Stimulated activated CD8-positive, alpha-beta memory T cell treated with anti-CD3 and anti-CD28 coated beads, Interleukin-15, amount 100 ng/mL, for 1 hour (primary cell): Measurements from ENCODE around the gene PDE4B.

Source experiments
- DNase-seq: peaks from one replicate; pipeline ENCODE4 v3.0.0-alpha.2; 2020; ENCODE audit warnings: low read depth

Gene PDE4B

DNA sequence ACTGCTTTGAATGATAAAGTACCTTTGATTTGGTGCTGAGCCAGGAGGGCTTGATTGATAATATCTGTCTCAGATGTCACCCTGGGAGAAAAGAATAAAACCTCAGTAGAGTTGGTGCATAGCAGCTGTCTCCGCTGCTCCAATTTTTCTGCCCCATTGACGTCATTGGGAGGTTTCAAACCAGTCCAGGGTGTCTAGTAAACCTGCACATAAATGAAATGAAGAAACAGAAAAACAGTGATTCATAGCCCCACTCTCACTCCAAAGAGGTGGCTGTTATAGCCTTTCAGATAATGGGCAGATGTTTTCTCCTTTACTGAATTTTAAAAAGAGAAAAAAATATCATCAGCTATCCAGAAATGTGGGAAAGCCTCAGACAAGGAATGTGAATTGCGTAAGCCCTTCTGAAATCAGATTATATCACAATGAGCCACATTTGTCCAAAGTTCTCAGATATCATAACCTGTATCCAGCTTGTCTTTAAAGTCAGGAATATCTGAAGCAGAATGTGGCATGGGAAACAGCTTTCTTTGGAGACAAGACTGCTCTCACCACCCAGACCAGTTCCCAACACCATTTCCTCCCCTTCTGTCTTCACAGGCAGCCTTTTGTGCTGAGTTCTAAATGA is 390.0 kb downstream of the PDE4B start:
- no peak for DNase-seq

DNA sequence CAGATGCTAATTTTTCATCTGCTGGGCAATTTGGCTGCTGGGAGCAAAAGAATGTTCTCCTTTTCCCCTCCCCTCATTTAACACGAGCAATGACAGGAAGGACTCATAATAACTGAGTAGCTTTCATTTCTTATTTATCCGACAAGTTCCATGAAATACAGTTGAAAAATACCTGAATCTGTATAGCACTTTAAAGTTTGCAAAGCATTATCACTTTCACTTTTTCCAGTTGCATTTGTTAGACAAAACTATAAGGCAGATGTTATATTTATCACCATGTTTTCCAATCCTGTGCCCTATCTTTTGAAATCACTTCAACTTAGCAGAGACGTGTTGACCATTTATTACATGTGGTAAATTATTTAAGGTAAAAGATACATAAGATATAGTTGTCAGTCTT is 390.7 kb downstream of the PDE4B start:
- DNase-seq, result no peak

DNA sequence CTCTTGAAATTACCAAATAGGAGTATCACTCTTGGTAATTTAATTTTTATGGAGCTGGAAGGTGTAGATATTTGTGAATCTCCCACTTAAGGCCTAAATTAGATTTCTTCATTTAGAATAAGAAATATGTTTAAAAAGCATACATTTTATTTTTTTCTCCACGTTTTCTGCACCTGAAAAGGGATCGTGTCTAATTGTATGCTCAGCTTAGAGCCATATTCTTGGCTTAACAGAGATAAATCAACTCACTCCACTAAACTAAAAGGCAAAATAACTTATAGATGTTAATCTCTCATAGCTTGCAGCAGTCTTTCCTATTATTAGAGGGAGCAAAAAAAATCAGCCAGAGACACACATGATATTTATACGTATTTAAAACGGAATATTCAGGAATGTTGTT is 404.4 kb downstream of the PDE4B start:
- DNase-seq, result no peak

DNA sequence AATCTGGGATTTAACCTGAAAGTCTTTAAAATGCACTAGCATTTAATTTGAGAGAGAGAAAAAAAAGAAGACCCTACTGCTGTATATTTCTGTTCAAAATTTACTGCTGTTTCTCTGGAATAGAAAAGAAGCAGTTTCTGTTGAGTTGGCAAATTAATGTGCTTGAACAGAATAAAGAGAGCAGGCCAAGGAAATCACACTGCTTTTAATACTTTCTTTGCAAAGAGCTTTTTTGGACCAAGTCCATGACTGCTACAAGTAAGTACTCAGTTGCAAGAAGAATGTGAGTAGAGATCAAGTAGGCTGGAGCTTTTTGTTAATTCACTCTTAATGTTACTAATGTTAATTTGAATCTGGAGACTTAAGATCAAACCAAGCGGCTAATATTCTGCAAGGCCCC is 405.1 kb downstream of the PDE4B start:
- DNase-seq, result no peak

DNA sequence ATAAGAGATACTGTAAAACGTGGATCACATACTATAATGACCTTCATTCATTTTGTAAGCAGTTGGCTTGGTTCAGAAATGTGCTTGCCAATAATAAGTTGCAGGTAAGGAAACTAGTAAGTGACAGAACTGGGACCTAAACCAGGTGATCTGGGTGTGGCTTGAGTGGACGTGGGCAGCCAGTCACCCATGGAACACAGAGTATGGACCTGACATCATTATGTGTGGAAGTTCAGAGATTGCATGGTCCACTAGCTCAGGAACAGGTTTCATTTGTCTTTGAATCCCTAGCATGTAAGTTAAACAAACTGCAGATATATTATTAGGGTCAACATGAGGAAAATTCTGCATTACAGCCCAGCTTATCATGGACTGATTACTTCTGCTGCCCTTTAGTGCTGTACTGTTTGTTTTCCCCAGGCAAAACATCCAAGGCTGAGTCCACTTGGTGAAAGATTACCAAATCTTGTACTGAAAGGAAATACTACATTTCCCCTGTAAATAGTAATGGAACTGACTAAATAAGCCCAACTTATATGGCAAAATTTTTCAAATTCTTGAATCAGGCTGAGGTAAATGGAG is 414.0 kb downstream of the PDE4B start:
- DNase-seq, result no peak

DNA sequence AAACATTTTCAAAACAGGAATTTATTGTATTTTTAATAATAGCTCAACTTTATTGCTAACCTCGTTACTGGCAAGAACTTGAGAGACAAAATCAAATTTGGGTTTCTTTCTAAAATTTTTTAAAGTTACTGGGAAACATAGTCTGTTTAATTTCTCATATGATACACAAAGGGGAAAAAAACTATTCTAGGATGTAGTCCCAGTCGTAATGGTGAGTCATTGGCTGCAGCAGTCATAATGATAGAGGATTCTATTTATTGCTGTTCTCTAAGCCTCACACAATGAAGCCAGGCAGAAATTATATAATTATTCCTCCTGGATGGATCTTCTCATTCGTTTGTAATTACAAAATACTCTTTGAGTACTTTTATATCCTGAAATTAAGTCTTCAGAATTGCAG is 414.8 kb downstream of the PDE4B start:
- no peak for DNase-seq

DNA sequence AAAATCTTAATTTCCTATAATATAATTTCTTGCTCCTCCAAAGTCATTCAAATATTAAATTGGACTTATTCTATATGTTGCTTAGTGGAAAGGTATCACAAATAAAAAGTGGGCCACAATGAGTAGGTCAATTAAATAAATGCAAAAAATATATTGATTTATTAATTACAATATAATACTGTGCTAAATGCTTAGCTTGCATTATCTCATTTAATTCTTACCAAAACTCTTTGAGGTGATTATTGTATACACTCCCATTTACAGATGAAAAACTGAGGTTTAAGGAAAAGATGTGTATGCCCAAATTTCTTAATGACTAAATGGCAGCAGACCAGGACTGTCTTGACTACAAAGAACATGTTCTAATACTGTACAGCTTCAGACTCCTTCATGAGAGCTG is 415.9 kb downstream of the PDE4B start:
- DNase-seq, result no peak

DNA sequence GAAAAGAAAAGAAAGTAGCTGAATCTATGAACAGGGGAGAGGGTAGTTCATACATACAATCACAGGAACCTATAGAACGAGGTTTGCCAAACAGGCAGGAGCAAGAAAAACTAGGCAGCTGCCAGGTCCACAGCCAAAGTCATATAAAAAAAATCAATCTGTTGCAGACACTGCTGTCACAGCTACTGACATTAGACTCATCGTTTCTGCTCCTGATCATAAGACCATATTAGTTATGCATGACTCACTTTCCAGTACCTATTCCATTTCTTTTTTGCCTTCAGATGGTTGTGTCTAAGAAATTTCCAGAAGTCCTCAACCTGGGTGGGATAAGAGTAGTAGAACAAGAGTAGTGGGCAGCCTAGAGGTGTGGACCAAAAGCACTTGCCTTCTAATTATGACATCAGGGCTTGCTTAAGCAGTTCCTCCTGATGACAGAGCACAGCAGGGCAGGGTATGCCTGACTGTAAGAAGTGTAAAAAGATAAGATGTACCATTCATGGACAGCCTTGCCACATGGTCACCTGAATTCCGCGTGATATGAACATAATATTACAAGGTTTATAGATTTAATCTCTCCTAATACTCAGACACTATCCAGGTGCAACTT is 418.0 kb downstream of the PDE4B start:
- DNase-seq, result no peak

DNA sequence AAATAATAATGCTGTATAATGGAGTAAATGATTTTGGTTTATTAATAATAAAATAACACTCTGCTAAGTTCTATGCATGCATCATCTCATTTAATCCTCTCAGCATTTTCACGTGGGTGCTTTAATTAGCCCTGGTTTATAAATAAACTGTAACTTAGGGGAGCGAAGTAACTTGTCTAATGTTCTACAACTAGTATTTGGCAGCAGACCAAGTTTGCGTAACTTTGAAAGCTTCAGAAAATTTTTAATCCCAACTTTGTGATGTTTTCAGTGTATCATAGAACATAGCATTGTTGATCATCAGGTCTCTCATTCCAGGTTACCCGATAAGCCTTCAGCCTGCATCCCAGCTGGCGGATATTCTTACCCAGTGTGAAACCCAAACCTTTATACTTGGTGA is 418.8 kb downstream of the PDE4B start:
- no peak for DNase-seq

DNA sequence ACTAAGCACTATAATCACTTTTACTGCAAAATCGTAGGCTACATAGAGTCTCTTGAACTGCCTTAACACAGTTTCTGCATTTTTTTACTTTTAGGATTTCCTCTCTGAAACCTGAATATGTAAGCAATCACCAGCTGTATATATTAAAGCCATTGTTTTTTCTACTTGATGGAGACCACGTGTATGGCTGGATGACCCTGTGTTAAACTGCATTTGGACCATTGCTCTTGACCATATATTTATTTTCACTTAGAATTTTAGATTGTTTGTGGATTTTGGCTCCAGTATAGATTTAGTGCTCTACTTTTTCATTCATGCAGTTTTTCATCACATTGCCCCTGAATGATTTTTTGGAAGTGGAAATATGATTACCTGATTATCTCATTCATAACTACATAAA is 420.8 kb downstream of the PDE4B start:
- DNase-seq, result no peak

DNA sequence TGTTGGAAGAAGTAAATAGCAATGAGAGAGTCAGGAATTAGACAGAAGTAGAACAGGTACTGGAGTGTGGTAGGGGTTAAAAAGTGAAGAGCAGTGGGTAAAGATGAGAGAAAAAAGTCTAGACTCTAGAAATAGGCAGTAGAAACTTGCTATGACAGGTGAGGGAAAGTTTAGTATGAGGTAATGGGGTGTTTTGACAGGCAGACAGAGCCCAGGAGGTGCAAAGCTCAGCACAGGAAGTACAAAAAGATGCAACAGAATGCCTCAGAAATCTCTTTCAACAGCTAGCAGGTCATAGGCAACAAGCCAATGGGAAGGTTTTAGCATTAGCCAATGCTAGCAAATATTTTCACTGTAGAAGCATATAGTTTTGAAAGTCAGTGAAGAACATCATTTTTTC is 422.2 kb downstream of the PDE4B start:
- no peak for DNase-seq

DNA sequence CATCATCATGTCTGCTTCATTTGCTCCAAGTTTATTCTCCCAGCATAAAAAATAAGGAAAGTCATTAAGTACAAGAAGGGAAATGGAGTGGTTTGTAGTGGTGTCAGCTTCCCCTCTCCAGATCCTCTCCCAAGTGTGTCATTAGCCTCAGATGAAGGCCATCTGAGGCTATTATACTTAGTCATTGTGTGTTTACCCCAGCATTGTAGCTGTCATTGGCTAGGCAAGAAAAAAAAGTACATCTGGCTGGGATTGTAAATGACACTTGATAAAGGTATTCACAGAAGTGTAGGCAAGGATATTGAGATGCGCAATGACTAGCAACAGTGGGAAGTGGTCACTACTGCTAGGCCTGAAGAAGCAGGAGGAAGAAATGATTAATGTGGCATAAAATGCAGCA is 424.3 kb downstream of the PDE4B start:
- DNase-seq, result no peak

DNA sequence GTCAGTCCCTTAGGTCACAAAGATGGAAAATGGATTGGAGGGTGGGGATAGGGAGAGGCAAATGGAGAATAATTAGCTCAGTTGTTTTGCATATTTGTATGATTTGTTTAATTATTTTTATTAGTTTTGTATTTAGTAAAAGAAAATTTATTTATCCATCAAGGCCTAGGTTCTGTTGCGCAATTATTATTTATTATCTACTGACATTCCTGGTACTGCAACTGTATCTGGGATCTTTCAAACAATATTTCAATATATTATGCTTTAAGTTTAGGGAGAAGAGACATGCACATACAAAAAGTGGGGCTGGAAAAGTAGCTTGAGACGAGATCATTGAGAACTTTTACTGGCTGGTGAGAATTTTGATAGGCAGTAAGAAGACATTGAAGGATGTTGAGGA is 424.9 kb downstream of the PDE4B start:
- DNase-seq, result no peak

DNA sequence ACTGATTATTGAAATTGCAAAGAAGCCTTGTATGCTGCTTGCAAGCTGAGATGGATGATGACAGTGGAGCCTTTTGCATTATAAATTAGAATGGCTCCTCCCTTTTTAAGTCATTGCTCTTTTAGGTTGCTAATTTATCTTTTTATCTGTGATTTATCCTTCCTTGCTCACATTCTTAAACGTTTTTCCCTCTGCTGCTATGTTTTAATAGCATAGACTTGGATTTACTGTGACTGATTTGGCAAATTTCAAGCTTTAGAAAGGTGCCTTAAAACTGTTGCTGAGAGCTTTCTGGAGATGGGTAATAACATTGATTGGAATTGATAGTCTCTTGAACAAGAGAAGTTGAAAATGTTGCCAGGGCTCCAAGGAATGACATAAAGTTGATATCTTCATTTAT is 427.8 kb downstream of the PDE4B start:
- DNase-seq, result no peak

DNA sequence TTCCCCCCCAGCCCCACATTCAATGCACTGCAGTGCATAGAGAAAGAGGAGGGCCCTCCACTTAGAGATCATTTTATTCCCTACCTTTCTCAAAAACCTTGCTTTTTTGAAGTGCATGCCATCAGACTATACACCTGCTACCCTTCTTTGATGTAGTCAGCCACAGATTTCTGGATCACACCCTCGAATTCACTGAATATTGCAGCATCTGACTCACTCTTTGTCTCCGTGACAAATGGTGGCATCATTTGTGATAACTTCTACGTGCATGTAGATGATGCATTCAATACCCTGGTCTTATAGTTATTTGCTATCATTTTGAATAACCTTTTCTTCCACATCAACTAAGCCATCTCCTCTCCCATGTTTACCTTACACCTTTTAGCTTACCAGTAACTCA is 431.0 kb downstream of the PDE4B start:
- DNase-seq, result no peak

DNA sequence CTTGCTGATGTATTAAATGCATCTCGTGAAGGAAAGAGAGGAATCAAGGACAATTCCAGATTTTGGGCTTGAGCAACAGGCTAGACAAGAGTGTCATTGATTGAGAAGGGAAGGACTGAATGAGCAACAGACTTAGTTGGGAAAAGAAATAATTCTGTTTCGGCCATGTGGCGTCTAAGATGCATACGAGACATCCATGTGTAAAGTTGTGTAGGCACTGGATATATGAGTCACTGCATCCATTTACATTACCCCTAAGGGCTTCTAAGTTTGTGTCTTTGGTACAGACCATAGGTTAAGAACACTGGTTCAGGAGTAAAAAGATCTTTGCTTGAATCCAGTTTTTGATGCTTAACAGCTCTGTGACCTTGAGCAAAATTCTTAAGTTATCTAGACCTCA is 434.3 kb downstream of the PDE4B start:
- DNase-seq, result no peak

DNA sequence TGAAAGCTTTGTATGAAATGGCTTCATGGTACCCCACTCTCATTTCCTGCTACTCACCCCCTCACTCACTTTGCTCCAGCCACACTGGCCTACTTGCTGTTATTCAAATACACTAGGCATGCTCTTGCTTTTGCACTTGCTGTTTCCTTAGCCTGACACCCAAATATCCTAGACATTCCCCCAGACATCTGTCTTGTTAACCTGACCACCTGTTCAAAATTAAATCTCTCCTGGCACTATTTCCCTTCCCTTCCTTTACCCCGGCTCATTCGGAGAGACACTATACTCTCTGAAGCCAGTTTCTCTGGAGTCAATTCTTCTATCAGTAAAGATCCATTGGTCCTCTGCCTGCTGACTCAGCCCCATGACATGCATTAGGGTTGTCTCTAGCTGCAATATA is 435.3 kb downstream of the PDE4B start:
- DNase-seq, result no peak

DNA sequence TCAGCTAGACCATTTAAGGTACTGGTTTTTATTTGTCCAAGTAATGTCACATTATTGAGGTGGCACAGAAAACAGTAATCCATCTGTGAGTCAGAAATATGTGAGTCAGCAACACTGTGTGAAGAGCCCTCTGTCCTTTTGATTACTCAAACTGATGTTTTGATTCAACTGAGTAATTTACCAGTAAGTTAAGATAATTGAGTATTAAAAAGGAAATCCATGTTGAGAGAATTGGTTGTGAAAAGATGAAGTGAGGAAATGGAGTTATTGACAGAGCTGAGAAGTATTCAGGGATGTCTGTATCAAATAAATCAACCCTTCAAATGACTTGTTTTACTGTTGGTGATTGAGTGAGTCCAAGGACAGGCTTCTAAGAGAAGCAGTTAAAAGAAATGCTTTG is 438.5 kb downstream of the PDE4B start:
- no peak for DNase-seq

DNA sequence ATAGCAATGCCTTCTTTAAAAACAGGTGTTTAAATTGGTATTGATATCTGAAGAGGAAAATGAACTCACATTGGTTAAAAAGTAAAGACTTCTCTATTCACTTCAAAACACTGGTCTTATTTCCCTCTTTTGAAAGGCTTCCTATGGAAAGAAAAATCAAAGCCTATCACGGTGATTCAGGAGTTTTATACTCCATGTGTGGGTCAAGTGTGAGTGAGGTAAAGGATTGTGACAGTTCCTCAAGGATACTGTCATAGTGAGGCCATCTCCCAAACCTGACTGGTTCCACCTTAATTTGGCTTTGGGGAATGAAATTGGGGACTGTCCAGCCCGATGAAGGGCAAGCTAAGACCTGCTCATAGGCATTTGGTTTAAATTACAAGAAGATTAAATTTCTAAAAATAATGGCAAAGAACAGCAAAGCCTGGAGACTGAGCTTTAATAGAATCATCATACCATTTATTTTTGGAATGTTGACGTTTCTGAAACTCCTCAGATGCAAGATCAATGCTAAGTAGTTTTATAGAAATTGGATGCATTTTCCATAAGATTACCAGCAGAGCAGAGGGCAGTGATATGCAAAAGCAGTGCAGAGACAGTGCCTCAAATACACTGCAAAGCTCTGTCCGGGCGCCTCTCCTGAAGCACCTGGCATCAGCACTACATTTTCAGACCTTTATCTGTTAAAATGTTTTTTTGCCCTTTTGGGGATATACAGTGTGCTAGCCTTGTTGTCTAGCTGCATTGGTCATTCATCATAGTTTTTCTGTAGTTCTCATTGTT is 439.2 kb downstream of the PDE4B start:
- no peak for DNase-seq

DNA sequence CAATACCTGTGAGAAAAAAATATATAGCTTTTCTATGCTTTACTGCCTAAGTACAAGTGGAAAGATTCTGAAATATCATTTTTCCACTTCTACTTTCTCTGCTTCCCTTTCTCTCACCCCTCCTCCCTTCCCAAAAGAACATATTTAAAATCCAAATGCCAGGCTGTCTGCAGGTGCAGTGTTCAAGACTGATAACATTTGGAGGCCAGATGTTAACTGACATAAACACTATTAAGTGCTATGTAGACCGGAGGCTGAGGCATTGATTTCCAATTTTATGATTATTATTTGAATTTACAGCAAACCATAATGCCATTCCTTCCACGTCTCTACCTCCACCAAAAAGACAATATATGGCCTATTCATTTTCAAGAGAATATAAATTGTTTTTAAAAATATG is 444.3 kb downstream of the PDE4B start:
- no peak for DNase-seq

DNA sequence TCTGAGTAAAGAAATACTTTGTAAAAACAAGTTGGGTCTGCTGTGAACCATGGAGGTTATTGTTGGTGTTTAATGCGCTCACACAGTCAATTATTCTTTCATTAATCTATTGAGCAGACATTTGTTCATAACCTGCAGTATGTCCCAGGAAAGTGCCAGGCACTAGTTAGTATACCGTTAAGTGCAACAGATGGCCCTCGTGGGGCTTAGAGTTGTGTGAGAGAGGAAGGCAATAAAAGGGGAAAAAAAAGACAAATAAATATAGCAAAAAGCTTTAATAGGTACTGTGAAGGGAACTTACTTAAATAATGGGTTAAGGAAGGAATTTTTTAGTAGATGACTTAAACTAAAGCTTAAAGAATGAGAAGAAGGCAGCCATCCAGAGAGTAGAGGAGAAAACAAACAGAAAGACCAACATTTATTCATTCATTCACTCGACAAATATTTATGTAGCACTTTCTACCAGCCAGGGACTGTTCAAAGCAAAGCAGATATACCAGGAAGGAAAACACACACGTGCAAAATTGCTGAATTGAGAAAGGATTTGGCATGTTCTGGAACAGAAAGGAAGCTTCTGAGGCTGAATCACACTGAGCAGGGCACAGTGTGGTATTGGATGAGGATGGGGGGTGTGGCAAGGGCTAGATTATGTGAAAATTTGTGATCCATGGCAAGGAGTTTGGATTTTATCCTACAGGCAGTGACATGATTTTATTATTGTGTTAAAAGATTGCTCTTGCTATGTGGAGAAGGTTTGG is 445.2 kb downstream of the PDE4B start:
- DNase-seq, result no peak

DNA sequence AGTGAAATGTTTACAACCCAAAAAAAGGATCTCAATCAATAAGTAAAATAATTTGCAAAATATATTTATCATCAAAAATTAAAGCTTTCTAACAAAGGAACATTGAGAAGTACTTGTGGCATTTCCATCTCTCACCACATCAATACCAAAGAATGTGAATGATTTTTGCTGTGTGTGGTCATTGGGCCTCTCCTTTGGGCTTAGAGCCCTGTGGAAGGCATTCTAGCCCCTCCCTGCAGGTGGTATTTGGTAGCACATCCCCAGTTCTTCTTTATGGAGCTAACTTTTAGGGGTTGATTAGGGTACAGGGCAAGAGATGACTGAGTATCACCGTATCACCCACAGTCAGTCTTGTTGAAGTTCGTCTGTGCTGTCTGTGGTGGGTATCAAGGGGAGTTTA is 447.1 kb downstream of the PDE4B start:
- no peak for DNase-seq
